Measurements from ENCODE around the gene KBTBD2. TPM values are rescaled to one million over a fixed set of nuclear protein-coding genes. Genes with fewer than 3 reads are reported as not detected.
"Not testable (repeated sequence)": the region's sequence is repeated elsewhere in the genome, so short reads cannot be mapped to it uniquely, and the experiment has no call there.

The KBTBD2 gene
- total RNA-seq (2014; rRNA removed; shearing (Covaris generic)), result 69.5 and 72.8 TPM in 2 replicates

- peak; percentile 90 for DNase-seq (ENCODE audit: low read depth)
These were observed at the start of gene KBTBD2 for GRCh38 chr7:32891043-32891799. Gene KBTBD2 (minus strand): TSS chr7:32891760. CDS start chr7:32879604, 12,156 bp downstream.

GRCh38 chr7:32941181-32941580 is 49.6 kb upstream of the KBTBD2 start:
- no peak for DNase-seq (ENCODE audit: low read depth)

GRCh38 chr7:32937344-32938174 is 46.0 kb upstream of the KBTBD2 start:
- DNase-seq (ENCODE audit: low read depth), result peak; percentile 35

- DNase-seq (ENCODE audit: low read depth), result no peak
These were observed 45.1 kb upstream of the KBTBD2 start for GRCh38 chr7:32936689-32937088.

GRCh38 chr7:32935558-32935957 is 44.0 kb upstream of the KBTBD2 start:
- no peak for DNase-seq (ENCODE audit: low read depth)

- no peak for DNase-seq (ENCODE audit: low read depth)
These were observed 38.8 kb upstream of the KBTBD2 start for GRCh38 chr7:32930378-32930777.

GRCh38 chr7:32929430-32930143 is 38.0 kb upstream of the KBTBD2 start:
- DNase-seq (ENCODE audit: low read depth), result no peak

GRCh38 chr7:32928785-32929298 is 37.3 kb upstream of the KBTBD2 start:
- no peak for DNase-seq (ENCODE audit: low read depth)

GRCh38 chr7:32921896-32922295 is 30.3 kb upstream of the KBTBD2 start:
- peak; percentile 46 for DNase-seq (ENCODE audit: low read depth)

GRCh38 chr7:32916994-32917393 is 25.4 kb upstream of the KBTBD2 start:
- not testable (repeated sequence) for DNase-seq (ENCODE audit: low read depth)

- DNase-seq (ENCODE audit: low read depth), result no peak
These were observed 24.4 kb upstream of the KBTBD2 start for GRCh38 chr7:32916006-32916405.

GRCh38 chr7:32915041-32915536 is 23.5 kb upstream of the KBTBD2 start:
- no peak for DNase-seq (ENCODE audit: low read depth)

GRCh38 chr7:32914184-32914583 is 22.6 kb upstream of the KBTBD2 start:
- no peak for DNase-seq (ENCODE audit: low read depth)

- no peak for DNase-seq (ENCODE audit: low read depth)
These were observed 18.6 kb upstream of the KBTBD2 start for GRCh38 chr7:32910195-32910594.

- peak; percentile 96 for DNase-seq (ENCODE audit: low read depth)
These were observed 13.7 kb upstream of the KBTBD2 start for GRCh38 chr7:32905175-32905662.

- no peak for DNase-seq (ENCODE audit: low read depth)
These were observed 10.1 kb upstream of the KBTBD2 start for GRCh38 chr7:32901629-32902028.

GRCh38 chr7:32900433-32900995 is 9.0 kb upstream of the KBTBD2 start:
- DNase-seq (ENCODE audit: low read depth), result no peak

GRCh38 chr7:32897376-32897775 is 5.8 kb upstream of the KBTBD2 start:
- DNase-seq (ENCODE audit: low read depth), result not testable (repeated sequence)

GRCh38 chr7:32896564-32897347 is 5.2 kb upstream of the KBTBD2 start:
- no peak for DNase-seq (ENCODE audit: low read depth)

GRCh38 chr7:32894171-32894570 is 2.6 kb upstream of the KBTBD2 start:
- DNase-seq (ENCODE audit: low read depth), result no peak
